Astrocyte (in vitro differentiated cells and primary cell): ENCODE results near the gene PLEKHG4B.

ENCODE experiments used
- CTCF ChIP-seq: IDR thresholded peaks from 2 replicates; pipeline ENCODE4 v1.5.1; 2011; ENCODE audit warnings: low read depth, mild to moderate bottlenecking, inconsistent platforms, low read length, moderate library complexity; ENCODE audit not compliant: insufficient read depth
- EZH2 ChIP-seq: IDR thresholded peaks from 2 replicates; pipeline ENCODE4 v1.6.1; 2012; ENCODE audit warnings: mild to moderate bottlenecking, low read length, inconsistent platforms; ENCODE audit not compliant: insufficient read depth

- no peak for TF ChIP-seq CTCF
- TF ChIP-seq EZH2 = no peak
Observed at GRCh38 chr5:163338-163620, 71.3 kb downstream of the PLEKHG4B start.
